ENCODE data around the gene MCM9.

MCM9 gene

DNA sequence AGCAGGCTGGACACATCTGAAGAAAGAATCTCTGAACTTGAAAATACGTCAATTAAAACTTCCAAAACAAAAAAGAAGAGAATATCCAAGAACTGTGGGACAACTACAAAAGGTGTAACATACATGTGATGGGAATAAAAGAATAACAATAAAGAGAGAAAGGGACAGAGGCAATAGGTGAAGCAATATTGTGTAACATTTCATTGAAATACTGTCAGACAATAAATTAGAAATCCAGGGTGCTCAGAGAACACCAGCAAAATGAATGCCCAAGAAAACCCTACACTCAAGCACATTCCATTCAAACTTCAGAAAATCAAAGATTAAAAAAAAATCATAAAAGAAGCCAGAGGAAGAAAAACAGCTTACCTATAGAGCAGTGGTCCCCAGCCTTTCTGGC is 74.6 kb downstream of the MCM9 start:
- DNase-seq = no peak

GRCh38 chr6:118859517-118860064 is 75.4 kb downstream of the MCM9 start:
- DNase-seq = no peak

DNA sequence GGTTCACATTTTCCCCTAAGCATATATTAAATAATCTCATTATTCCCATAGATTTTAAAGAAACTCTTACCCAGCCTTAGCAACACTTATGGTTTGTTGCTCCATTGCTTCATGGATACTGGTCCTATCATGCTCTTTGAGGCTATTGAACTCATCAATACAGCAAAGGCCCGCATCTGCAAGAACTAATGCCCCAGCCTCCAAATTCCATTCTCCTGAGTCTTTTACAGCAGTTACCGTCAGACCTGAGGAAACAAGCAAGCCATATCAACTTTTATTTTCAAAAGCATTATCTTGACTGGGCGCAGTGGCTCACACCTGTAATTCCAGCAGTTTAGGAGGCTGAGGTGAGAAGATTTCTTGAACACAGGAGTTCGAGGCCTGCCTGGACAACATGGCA is 78.7 kb downstream of the MCM9 start:
- no peak for DNase-seq

DNA sequence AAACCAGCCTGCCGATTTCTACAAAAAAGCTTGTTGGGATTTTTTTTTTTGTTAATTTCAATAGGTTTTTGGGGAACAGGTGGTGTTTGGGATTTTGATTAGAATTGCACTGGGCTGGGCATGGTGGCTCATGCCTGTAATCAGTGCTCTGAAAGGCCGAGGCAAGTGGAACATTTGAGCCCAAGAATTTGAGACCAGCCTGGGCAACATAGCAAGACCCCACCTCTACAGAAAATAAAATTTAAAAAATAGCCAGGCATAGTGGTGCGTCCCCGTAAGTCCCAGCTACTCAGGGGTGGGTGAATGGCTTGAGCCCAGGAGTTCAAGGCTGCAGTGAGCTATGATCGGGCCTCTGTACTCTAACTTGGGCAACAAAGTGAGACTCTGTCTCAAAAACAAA is 81.6 kb downstream of the MCM9 start:
- no peak for DNase-seq

- DNase-seq = peak; percentile 15
These were observed 90.0 kb downstream of the MCM9 start for GRCh38 chr6:118844915-118845314.

GRCh38 chr6:118843685-118844390 is 91.1 kb downstream of the MCM9 start:
- peak; percentile 26 for DNase-seq

DNA sequence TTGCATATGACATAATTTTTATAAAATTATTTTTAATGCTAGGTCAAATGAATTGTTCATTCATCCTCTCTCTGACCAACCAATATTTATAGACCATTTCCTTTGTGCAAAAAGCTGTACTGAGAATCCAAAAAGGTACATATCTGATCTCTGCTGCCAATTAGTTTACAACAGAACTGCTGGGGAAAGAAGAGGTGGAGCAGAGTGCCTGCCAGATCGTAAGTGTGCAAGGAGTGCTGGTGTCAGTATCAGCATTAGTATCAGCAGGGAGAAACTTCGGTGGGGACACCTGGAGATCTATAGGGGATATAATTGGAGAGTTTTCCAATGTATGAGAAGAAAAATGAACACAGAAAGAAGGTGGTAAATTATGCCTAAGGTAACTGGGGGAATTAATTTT is 104.3 kb downstream of the MCM9 start:
- DNase-seq = no peak

DNA sequence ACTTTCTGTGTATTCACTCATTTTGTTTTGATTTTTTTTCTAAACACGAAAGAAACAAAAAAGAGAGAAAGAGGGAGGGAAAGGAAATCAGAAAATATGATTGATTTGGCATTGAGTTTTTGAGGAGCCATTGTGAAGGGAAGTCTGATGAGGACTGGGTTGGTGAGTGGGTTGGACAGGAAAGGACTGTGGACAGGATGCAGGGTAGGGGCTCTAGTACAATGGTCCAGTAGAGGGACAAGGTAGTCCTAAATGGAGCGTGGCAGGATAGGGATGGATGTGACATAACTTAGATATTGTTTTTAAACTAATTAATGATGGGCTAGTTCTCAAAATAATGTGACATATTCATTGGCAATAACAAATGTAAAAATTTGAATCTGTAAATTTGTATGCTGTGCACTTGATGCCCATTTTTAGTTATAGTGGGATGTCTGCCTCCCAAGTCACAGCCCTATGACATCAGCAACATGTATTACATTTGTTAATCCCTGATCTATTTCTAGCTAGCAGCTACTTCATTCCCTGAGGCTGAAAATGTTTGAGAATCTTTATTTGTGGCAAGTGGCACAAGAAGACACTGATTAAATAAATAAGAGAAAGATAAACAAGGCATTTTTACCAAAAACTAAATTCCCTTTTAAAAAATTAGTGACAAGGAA is 105.0 kb downstream of the MCM9 start:
- no peak for DNase-seq

- DNase-seq = no peak
These were observed 108.9 kb downstream of the MCM9 start for GRCh38 chr6:118826096-118826495.

GRCh38 chr6:118825661-118826060 is 109.3 kb downstream of the MCM9 start:
- no peak for DNase-seq

- no peak for DNase-seq
These were observed 119.5 kb downstream of the MCM9 start for GRCh38 chr6:118815495-118815894.

DNA sequence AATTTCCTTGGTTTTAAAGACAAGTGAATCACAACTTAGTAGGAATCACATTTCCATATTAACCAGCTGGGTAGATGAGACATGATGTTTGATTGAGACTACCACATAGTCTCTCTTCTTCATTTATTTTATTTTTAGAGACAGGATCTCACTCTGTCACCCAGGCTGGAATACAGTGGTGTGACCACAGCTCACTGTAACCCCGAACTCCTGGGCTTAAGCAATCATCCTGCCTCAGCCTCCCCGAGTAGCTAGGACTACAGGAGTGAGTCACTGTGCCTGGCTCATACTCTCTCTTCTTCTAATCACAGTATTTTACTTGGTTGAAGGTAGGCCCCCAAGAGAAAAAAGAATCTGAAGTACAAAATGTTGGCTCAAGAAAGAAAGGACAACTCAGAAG is 121.2 kb downstream of the MCM9 start:
- peak; percentile 50 for DNase-seq

DNA sequence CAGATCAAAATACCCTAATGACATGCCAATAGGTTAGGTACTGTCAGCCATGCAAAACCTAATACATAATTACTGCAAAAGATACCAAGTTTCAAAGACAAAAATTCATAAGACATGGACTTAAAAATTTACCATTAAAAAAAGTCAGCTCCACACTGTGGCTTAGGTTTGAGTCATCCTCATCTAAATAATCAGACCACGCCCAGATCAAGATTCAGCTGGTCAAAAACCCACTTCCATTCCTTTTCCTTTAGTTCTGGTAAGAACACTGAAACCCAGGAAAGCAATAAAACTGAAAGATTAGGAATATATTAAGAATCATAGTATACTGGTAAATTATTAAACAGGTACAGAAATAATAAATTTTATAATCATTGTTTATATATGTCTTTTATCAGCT is 122.0 kb downstream of the MCM9 start:
- no peak for DNase-seq

GRCh38 chr6:118810420-118811027 is 124.4 kb downstream of the MCM9 start:
- DNase-seq = peak; percentile 71

- DNase-seq = no peak
These were observed 125.9 kb downstream of the MCM9 start for GRCh38 chr6:118808793-118809638.

- no peak for DNase-seq
These were observed 130.9 kb downstream of the MCM9 start for GRCh38 chr6:118804091-118804490.

DNA sequence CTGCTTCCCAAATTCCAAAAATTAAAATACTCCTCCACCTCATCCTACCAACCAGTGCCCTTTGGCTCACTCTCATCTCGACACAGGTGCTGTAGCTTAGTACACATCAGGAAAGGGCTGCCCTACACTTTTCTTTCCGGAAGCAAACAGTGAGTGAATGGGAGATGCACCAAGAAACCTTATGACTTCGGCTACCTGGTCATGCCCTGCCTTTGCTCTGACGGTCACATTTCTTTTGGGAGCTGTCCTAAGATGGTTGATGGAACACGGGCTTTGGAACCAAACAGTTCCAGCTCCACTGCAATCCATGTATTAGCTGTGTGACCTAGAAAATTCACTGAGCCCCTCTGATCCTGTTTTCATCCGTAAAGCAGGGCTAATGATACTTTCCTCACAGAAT is 133.7 kb downstream of the MCM9 start:
- no peak for DNase-seq

DNA sequence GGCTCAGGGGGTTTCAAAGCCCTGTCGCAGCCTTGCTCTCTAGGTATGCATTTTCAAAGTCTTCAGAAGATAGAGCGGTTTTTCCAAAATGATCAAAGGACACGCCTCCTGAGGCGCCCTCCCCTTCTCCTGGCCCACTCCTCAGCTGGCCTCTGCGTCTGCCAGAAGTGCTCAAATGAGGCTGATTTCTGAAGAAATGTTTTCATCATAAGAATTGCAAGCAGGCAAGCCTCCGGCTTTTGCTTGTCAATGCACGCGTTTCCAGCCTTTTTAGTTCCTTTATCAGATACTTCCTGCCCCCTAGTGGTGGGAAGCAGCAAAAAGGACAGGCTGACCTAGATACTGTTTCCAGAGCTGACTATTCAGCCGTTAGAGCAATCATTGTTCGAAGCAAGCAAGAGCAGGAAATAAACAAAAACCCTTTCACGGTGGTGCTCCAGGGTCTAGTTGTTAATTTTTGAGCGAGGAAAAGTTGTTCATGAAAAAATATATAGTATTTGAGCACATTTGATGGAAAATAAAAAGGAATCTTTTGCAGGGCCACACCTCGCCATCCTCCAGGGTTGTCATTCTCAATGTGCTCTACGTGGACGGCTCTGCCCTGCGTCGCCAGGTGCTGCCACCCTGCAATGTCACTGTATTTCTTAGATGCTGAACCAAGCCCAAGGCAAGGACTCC is 134.4 kb downstream of the MCM9 start:
- peak; percentile 88 for DNase-seq

DNA sequence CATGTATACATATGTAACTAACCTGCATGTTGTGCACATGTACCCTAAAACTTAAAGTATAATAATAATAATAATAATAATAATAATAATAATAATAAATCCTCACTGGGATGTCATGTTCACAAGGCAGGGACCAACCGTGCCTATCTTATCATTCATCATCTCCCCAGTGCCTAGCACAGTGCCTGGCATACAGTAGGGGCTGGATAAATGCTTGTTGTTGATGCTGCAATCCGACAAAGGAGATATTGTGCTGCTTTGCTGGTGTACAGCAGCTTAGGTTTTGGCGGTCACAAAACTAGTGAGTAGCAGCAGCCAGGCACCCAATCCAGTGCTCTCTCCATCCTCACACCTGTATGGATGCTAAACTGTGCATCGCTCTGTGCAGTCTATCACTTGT is 135.1 kb downstream of the MCM9 start:
- no peak for DNase-seq

- peak; percentile 67 for DNase-seq
These were observed 138.4 kb downstream of the MCM9 start for GRCh38 chr6:118796548-118796947.

DNA sequence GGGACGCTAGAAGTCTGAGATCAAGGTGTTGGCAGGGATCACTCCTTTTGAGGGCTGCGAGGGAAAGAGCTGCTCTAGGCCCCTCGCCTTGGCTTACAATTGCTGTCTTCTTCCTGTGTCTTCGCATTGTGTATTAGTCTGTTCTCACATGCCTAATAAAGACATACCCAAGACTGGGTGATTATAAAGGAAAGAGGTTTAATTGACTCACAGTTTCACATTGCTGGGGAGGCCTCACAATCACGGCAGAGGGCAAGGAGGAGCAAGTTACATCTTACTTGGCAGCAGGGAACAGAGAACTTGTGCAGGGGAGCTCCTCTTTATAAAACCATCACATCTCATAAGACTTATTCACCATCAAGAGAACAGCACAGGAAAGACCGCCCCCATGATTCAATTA is 143.5 kb downstream of the MCM9 start:
- peak; percentile 35 for DNase-seq

- no peak for DNase-seq
These were observed 145.0 kb downstream of the MCM9 start for GRCh38 chr6:118789954-118790353.

GRCh38 chr6:118789419-118789818 is 145.5 kb downstream of the MCM9 start:
- no peak for DNase-seq
